K562 (cell line): ENCODE measurements around the gene AIRE. TPM values are rescaled to one million over a fixed set of nuclear protein-coding genes. Genes with fewer than 3 reads are reported as not detected.
A peak's percentile ranks its signal among the peaks of the same experiment; 100 is the strongest.

Source experiments
- ATAC-seq: fragments of 200-7000 bp; cut with Tn5 transposase; 3 replicates; pipeline ENCODE4 v1.9.1; 2020; ENCODE audit warnings: moderate library complexity
- BruUV-seq: library from RNA; stranded (reverse); fragments of 400-500 nt; replicated peaks from 2 replicates; lab custom pipeline; 2021; lab: Mats Ljungman, UMichigan
- CTCF ChIA-PET: fragments of 300-600 bp; formaldehyde crosslinking; extraction: SDS; loops from one replicate; lab custom pipeline; 2021; ENCODE audit warnings: low intra/inter-chr PET ratio; lab: Yijun Ruan, JAX
- POLR2A ChIA-PET: fragments of 300-600, 350-650 bp; sonication (Branson Sonifier 250); formaldehyde crosslinking; extraction: SDS; loops from one replicate; lab custom pipeline; 2021; ENCODE audit warnings: antibody characterized with exemption, inconsistent platforms; lab: Yijun Ruan, JAX
- DNase-seq, 4 experiments: peaks; one replicate each; pipeline versions ENCODE4 v3.0.0 to v3.0.0-alpha.2; 2011 to 2018; ENCODE audit warnings: low spot score in 3 of 4, mixed read lengths in 3 of 4; ENCODE audit errors: extremely low read depth in 1 of 4
- FAIRE-seq: peaks from 2 replicates; lab custom pipeline; 2011; peaks lifted over from hg19 to GRCh38; lab: Jason Lieb, UNC
- H2AFZ ChIP-seq: 2 replicates; pipeline ENCODE4 v1.6.0; 2011; ENCODE audit warnings: low read depth, low read length, control low read depth, inconsistent platforms
- H3K27ac ChIP-seq: fragments of 200-600 bp; 3 replicates; pipeline ENCODE4 v1.8.0; 2011; ENCODE audit warnings: low read depth, mild to moderate bottlenecking, control low read depth, inconsistent platforms, low read length, moderate library complexity, mixed read lengths; ENCODE audit errors: extremely low read depth
- H3K27me3 ChIP-seq, 2 experiments: fragments of 300-600 bp in 1 of 2; 2 replicates in 1 of 2; 3 replicates in 1 of 2; pipeline versions ENCODE4 v1.6.0 to v1.8.0; 2011; ENCODE audit warnings: inconsistent platforms in 2 of 2, low read length in 2 of 2, mild to moderate bottlenecking in 1 of 2, mixed read lengths in 1 of 2, moderate library complexity in 1 of 2; ENCODE audit not compliant: control insufficient read depth in 2 of 2, insufficient read depth in 2 of 2
- H3K36me3 ChIP-seq: fragments of 300-600 bp; 3 replicates; pipeline ENCODE4 v1.8.0; 2011; ENCODE audit warnings: mild to moderate bottlenecking, low read length, inconsistent platforms; ENCODE audit not compliant: control insufficient read depth, insufficient read depth
- H3K4me1 ChIP-seq, 2 experiments: fragments of 200-600 bp in 1 of 2; replicated peaks in 1 of 2; 2 replicates in 1 of 2; 3 replicates in 1 of 2; pipeline versions ENCODE4 v1.5.1 to v1.8.0; 2011; ENCODE audit warnings: inconsistent platforms in 2 of 2, low read length in 2 of 2, mild to moderate bottlenecking in 1 of 2, mixed read lengths in 1 of 2, moderate library complexity in 1 of 2; ENCODE audit not compliant: control insufficient read depth in 2 of 2, insufficient read depth in 2 of 2
- H3K4me2 ChIP-seq: 2 replicates; pipeline ENCODE4 v1.6.1; 2011; ENCODE audit warnings: low read length, control low read depth, inconsistent platforms, mixed read lengths; ENCODE audit not compliant: insufficient read depth
- H3K4me3 ChIP-seq: fragments of 200-600 bp; sonication (generic), shearing (Covaris generic); 2 replicates; pipeline ENCODE4 v1.5.1; 2016; ENCODE audit warnings: control low read depth, inconsistent platforms
- H3K79me2 ChIP-seq: fragments of 200-600 bp; 3 replicates; pipeline ENCODE4 v1.8.0; 2011; ENCODE audit warnings: low read length, inconsistent platforms; ENCODE audit not compliant: control insufficient read depth, insufficient read depth
- H3K9ac ChIP-seq, 2 experiments: 2 replicates each; pipeline versions ENCODE4 v1.6.0 to v1.6.1; 2011; ENCODE audit warnings: low read depth in 2 of 2, low read length in 2 of 2, control low read depth in 1 of 2, inconsistent platforms in 1 of 2, mild to moderate bottlenecking in 1 of 2, mixed read lengths in 1 of 2; ENCODE audit not compliant: insufficient read depth in 1 of 2
- H3K9me1 ChIP-seq: one replicate; pipeline ENCODE4 v1.6.0; 2011; ENCODE audit warnings: inconsistent platforms, mild to moderate bottlenecking, low read length, moderate library complexity; ENCODE audit not compliant: control insufficient read depth, insufficient read depth
- H3K9me3 ChIP-seq: replicated peaks from 2 replicates; pipeline ENCODE4 v1.5.1; 2011; ENCODE audit warnings: low read depth, low read length, inconsistent platforms; ENCODE audit not compliant: control insufficient read depth, insufficient read depth
- H4K20me1 ChIP-seq: replicated peaks from 2 replicates; pipeline ENCODE4 v1.6.1; 2011; ENCODE audit warnings: low read length, inconsistent platforms, mixed read lengths; ENCODE audit not compliant: control insufficient read depth, insufficient read depth
- ADNP ChIP-seq: fragments of 200-800 bp; sonication (Bioruptor generic); IDR thresholded peaks from 2 replicates; pipeline ENCODE4 v1.6.1; 2016; ENCODE audit warnings: missing genetic modification characterization, missing compliant biosample characterization
- CHCHD3 ChIP-seq: fragments of 250-450 bp; sonication (Bioruptor Pico); IDR thresholded peaks from 2 replicates; pipeline ENCODE4 v2.1.2; 2022; ENCODE audit warnings: mild to moderate bottlenecking
- CHD7 ChIP-seq: fragments of 200-600 bp; sonication (generic); IDR thresholded peaks from one replicate; pipeline ENCODE4 v1.6.1; 2012; ENCODE audit warnings: mild to moderate bottlenecking, low read depth, low read length, inconsistent platforms
- CREB3L1 ChIP-seq: fragments of 450-650 bp; IDR thresholded peaks from 2 replicates; pipeline ENCODE4 v1.6.1; 2014; ENCODE audit warnings: low read depth, mild to moderate bottlenecking, moderate library complexity, borderline replicate concordance
- NCOA1 ChIP-seq: fragments of 450-650 bp; IDR thresholded peaks from 2 replicates; pipeline ENCODE4 v1.6.1; 2016; ENCODE audit warnings: low read depth
- NCOA4 ChIP-seq: fragments of 450-650 bp; IDR thresholded peaks from 2 replicates; pipeline ENCODE4 v1.6.1; 2018; ENCODE audit warnings: mild to moderate bottlenecking; ENCODE audit not compliant: partially characterized antibody
- NR3C1 ChIP-seq: sonication (generic); formaldehyde crosslinking; IDR thresholded peaks from 2 replicates; pipeline ENCODE4 v1.8.1; 2022; ENCODE audit warnings: missing genetic modification reagents
- RBM17 ChIP-seq: fragments of 200-400 bp; formaldehyde crosslinking; IDR thresholded peaks from 2 replicates; pipeline ENCODE4 v1.6.1; 2017; ENCODE audit warnings: low read depth, mild to moderate bottlenecking, low read length, borderline replicate concordance
- SOX6 ChIP-seq: fragments of 450-650 bp; IDR thresholded peaks from 2 replicates; pipeline ENCODE4 v1.6.1; 2014; ENCODE audit warnings: mild to moderate bottlenecking
- STAG1 ChIP-seq: sonication (generic); formaldehyde crosslinking; IDR thresholded peaks from 2 replicates; pipeline ENCODE4 v1.5.0; 2020; ENCODE audit warnings: missing genetic modification reagents, borderline replicate concordance
- ZNF778 ChIP-seq: fragments of 450-650 bp; formaldehyde crosslinking; IDR thresholded peaks from 2 replicates; pipeline ENCODE4 v1.4.0; 2020; ENCODE audit warnings: mild to moderate bottlenecking, moderate library complexity
- WGBS: fragments of 100-300 bp; shearing (Covaris generic); methylation state at CpG from one replicate; pipeline ENCODE4 v1.1.6; 2016; ENCODE audit warnings: low coverage, mixed read lengths; ENCODE audit not compliant: insufficient coverage; ENCODE audit errors: missing lambda C conversion rate; 5-methylcytosine and 5-hydroxymethylcytosine counted together
- in situ Hi-C: fragments of 300-500 bp; cut with MboI; formaldehyde crosslinking; loops from 4 replicates; pipeline ENCODE4 v1.15.0; 2018; ENCODE audit warnings: inconsistent platforms, mixed read lengths
- intact Hi-C: fragments of 100-400 bp; cut with micrococcal nuclease; formaldehyde crosslinking; loops from 2 replicates; pipeline ENCODE4 v1.14.2; 2022
- polyA plus RNA-seq, 8 experiments: library from polyadenylated mRNA; depleted of rRNA in 4 of 8; stranded (reverse) in 5 of 8; unstranded in 3 of 8; fragments of >200 nt; fragmentation: Nextera tagmentation in 2 of 8; fragmentation: Illumina TruSeq in 1 of 8; extraction: Ambion mirVana in 2 of 8; extraction: Trizol in 1 of 8; gene quantifications; 2 replicates each; pipeline versions ENCODE4 v1.2.1 to v1.2.3, GENCODE V29; 2011 to 2014; ENCODE audit warnings: inconsistent platforms in 1 of 8, missing spikeins in 1 of 8
- total RNA-seq, 7 experiments: library from RNA; depleted of rRNA in 6 of 7; stranded (reverse); fragments of >200 nt in 6 of 7; fragmentation: Illumina TruSeq in 2 of 7; extraction: Trizol in 2 of 7; gene quantifications; 2 replicates each; pipeline versions ENCODE4 v1.2.1 to v1.2.3, GENCODE V29; 2011 to 2021; ENCODE audit warnings: low replicate concordance in 1 of 7

Gene AIRE
- total and polyA plus RNA-seq, 9 of the 15 experiments (the other 6 are each of a cell fraction or from before 2014, with no cell fraction given) = 0.01 TPM; not detected in 8

- in situ Hi-C loops = no loop called here
- Histone ChIP-seq H3K27me3 (peaks cover 8 to 33% of the 10 kb centered on the region in 2 experiments; a peak in 3 of 5 replicates), H3K4me3 (no peak overlapping the region), H3K9me3 (no peaks in the 10 kb centered on the region), H4K20me1 (peaks cover 10% of the 10 kb centered on the region), H3K79me2 (no peaks in the 10 kb centered on the region), H3K27ac (no peak overlapping the region), H2AFZ (no peak overlapping the region), H3K4me1 (peaks cover 0 to 22% of the 10 kb centered on the region in 2 experiments; a peak in 2 of 5 replicates), H3K36me3 (no peaks in the 10 kb centered on the region), H3K9ac (peak overlapping the region in 1 of 2 experiments; percentile 43; a peak in 2 of 4 replicates), H3K4me2 (no peak overlapping the region), H3K9me1 (no peaks in the 10 kb centered on the region)
- ATAC-seq = no peak
- no peak for FAIRE-seq
- no peak for DNase-seq
- no TSS peak for BruUV-seq
- CTCF ChIA-PET = no interaction called here
- POLR2A ChIA-PET = interaction anchor here (1.0 kb wide), 1 partner anchor 12 kb away, joined by 3 read pairs; no protein-coding TSS in a partner anchor
- intact Hi-C loops = no loop called here
- WGBS = 29% methylated on average over 15 of the region's 17 CpGs
- no peak for TF ChIP-seq ZNF778 (CRISPR knock-in tag)
- TF ChIP-seq NCOA4 = no peak
- TF ChIP-seq CREB3L1 = no peak
- no peak for TF ChIP-seq CHD7
- no peak for TF ChIP-seq NCOA1
- no peak for TF ChIP-seq CHCHD3 (CRISPR knock-in tag)
- no peak for TF ChIP-seq SOX6
- no peak for TF ChIP-seq RBM17
- TF ChIP-seq ADNP (tag) = no peak
- TF ChIP-seq STAG1 = no peak
- no peak for TF ChIP-seq NR3C1 (CRISPR knock-in tag)
These were observed 19.9 kb upstream of the AIRE start for GRCh38 chr21:44265734-44266270.
